Measurements from ENCODE around the gene CEP170. TPM values are rescaled to one million over a fixed set of nuclear protein-coding genes. Genes with fewer than 3 reads are reported as not detected.

The CEP170 gene
- total RNA-seq, 4 donors from 2014 or later: 7.5 to 25.4 (median 11.8) TPM

- TF ChIP-seq POLR2AphosphoS5 (IDR thresholded peaks at IDR 0.05) (no peak), EP300 (IDR thresholded peaks at IDR 0.05; ENCODE audit: low read depth) (no peak), POLR2A (IDR thresholded peaks at IDR 0.05) (no peak)
- TF ChIP-seq, protein P1, sequence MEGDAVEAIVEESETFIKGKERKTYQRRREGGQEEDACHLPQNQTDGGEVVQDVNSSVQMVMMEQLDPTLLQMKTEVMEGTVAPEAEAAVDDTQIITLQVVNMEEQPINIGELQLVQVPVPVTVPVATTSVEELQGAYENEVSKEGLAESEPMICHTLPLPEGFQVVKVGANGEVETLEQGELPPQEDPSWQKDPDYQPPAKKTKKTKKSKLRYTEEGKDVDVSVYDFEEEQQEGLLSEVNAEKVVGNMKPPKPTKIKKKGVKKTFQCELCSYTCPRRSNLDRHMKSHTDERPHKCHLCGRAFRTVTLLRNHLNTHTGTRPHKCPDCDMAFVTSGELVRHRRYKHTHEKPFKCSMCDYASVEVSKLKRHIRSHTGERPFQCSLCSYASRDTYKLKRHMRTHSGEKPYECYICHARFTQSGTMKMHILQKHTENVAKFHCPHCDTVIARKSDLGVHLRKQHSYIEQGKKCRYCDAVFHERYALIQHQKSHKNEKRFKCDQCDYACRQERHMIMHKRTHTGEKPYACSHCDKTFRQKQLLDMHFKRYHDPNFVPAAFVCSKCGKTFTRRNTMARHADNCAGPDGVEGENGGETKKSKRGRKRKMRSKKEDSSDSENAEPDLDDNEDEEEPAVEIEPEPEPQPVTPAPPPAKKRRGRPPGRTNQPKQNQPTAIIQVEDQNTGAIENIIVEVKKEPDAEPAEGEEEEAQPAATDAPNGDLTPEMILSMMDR (IDR thresholded peaks at IDR 0.05): no peak
- intact Hi-C loops (cut with DNase I; ENCODE audit: low total_unique reads): no loop called here
- WGBS, 2 donors (ENCODE audit: low coverage in 1 of 2): 58 to 83% methylated on average over 3 of the region's 3 CpGs
Observed at GRCh38 chr1:243280571-243281129, 25.6 kb upstream of the CEP170 start.

DNA sequence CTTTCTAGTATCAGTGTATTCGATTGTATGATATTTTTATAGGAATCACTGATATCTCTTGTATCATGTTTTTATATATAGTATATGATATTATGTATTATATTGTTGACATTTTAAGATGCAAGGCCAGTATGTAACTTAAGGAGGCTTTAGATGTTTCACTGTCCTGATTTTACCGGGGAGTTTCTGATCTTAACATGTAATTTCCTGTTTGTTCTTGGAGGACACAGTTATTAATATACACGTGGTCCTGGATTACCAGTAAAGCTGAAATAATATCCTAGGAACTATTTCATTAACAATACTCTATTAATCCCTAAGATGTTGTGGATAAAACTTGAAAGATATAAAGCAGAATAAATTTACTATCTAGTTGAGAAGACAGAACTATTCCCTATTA lies 20.2 kb upstream of the CEP170 start:
- H3K27ac ChIP-seq: no peak overlapping the region
- no peak for DNase-seq
- no peak overlapping the region for H3K4me3 ChIP-seq
- in situ Hi-C loops (cut with MboI; ENCODE audit: low pct_ligation_motif_present in 1 of 4, low pct_unique_long_range_greater_than_20kb in 1 of 4, low sequenced_read_pairs in 3 of 4) (no loop called here), intact Hi-C loops (cut with DNase I; ENCODE audit: low total_unique reads) (no loop called here)
- H3K27me3 ChIP-seq: no peaks in the 10 kb centered on the region
- H3K36me3 ChIP-seq: peaks cover 0 to 48% (median 15%) of the 10 kb centered on the region in 4 donors
- TF ChIP-seq EP300 (IDR thresholded peaks at IDR 0.05; ENCODE audit: low read depth) (no peak), POLR2A (IDR thresholded peaks at IDR 0.05) (no peak), POLR2AphosphoS5 (IDR thresholded peaks at IDR 0.05) (no peak)
- TF ChIP-seq, protein P1 (IDR thresholded peaks at IDR 0.05): no peak
- H3K4me1 ChIP-seq: no peaks in the 10 kb centered on the region
- no peaks in the 10 kb centered on the region for H3K9me3 ChIP-seq
- 86 to 93% methylated on average over 3 of the region's 3 CpGs for WGBS, 2 donors (ENCODE audit: low coverage in 1 of 2)

More at GRCh38 chr1:243280571-243281129, 25.6 kb upstream of the CEP170 start:
- Histone ChIP-seq H3K36me3 (peaks cover 0 to 34% (median 5%) of the 10 kb centered on the region in 4 donors), H3K4me1 (no peaks in the 10 kb centered on the region), H3K27me3 (no peaks in the 10 kb centered on the region), H3K27ac (no peak overlapping the region), H3K9me3 (no peaks in the 10 kb centered on the region), H3K4me3 (no peak overlapping the region)
- in situ Hi-C loops (cut with MboI; ENCODE audit: low pct_ligation_motif_present in 1 of 4, low pct_unique_long_range_greater_than_20kb in 1 of 4, low sequenced_read_pairs in 3 of 4): no loop called here
- DNase-seq: no peak

GRCh38 chr1:243273945-243274344 lies 18.9 kb upstream of the CEP170 start:
- Histone ChIP-seq H3K36me3 (peaks cover 0 to 49% (median 15%) of the 10 kb centered on the region in 4 donors), H3K4me3 (no peak overlapping the region), H3K9me3 (no peaks in the 10 kb centered on the region), H3K27ac (no peak overlapping the region), H3K4me1 (peaks cover 0 to 4% (median 0%) of the 10 kb centered on the region in 4 donors), H3K27me3 (no peaks in the 10 kb centered on the region)
- intact Hi-C loops (cut with DNase I; ENCODE audit: low total_unique reads): no loop called here
- in situ Hi-C loops (cut with MboI; ENCODE audit: low pct_ligation_motif_present in 1 of 4, low pct_unique_long_range_greater_than_20kb in 1 of 4, low sequenced_read_pairs in 3 of 4): no loop called here
- WGBS, 2 donors (ENCODE audit: low coverage in 1 of 2): 75 to 94% methylated on average over 2 of the region's 2 CpGs
- no peak for DNase-seq
- TF ChIP-seq POLR2AphosphoS5 (IDR thresholded peaks at IDR 0.05) (no peak), POLR2A (IDR thresholded peaks at IDR 0.05) (no peak), EP300 (IDR thresholded peaks at IDR 0.05; ENCODE audit: low read depth) (no peak)
- TF ChIP-seq, protein P1 (IDR thresholded peaks at IDR 0.05): no peak

GRCh38 chr1:243273506-243273905 lies 18.4 kb upstream of the CEP170 start:
- TF ChIP-seq, protein P1 (IDR thresholded peaks at IDR 0.05): no peak
- H3K36me3 ChIP-seq: peaks cover 0 to 46% (median 13%) of the 10 kb centered on the region in 4 donors
- 70 to 91% methylated on average over 3 of the region's 3 CpGs for WGBS, 2 donors (ENCODE audit: low coverage in 1 of 2)
- H3K27ac ChIP-seq: no peak overlapping the region
- H3K4me3 ChIP-seq: no peak overlapping the region
- H3K27me3 ChIP-seq: no peaks in the 10 kb centered on the region
- in situ Hi-C loops (cut with MboI; ENCODE audit: low pct_ligation_motif_present in 1 of 4, low pct_unique_long_range_greater_than_20kb in 1 of 4, low sequenced_read_pairs in 3 of 4): no loop called here
- H3K4me1 ChIP-seq: peaks cover 0 to 8% (median 0%) of the 10 kb centered on the region in 4 donors
- intact Hi-C loops (cut with DNase I; ENCODE audit: low total_unique reads): no loop called here
- H3K9me3 ChIP-seq: no peaks in the 10 kb centered on the region
- DNase-seq: no peak
